Muscle of leg (tissue), 11 donors: ENCODE results near the gene TMPRSS2. TPM values are rescaled to one million over a fixed set of nuclear protein-coding genes. Genes with fewer than 3 reads are reported as not detected.

Source experiments
- DNase-seq: peaks from one replicate; pipeline ENCODE4 v3.0.0; 2013
- H3K27ac ChIP-seq: one replicate; pipeline ENCODE4 v1.5.1; 2013; ENCODE audit warnings: mild to moderate bottlenecking, low read length, control low read depth
- H3K27me3 ChIP-seq: one replicate; pipeline ENCODE4 v1.6.1; 2013; ENCODE audit warnings: low read length; ENCODE audit not compliant: control insufficient read depth, insufficient read depth
- H3K36me3 ChIP-seq: one replicate; pipeline ENCODE4 v1.6.1; 2013; ENCODE audit warnings: low read length; ENCODE audit not compliant: control insufficient read depth, insufficient read depth
- H3K4me1 ChIP-seq: one replicate; pipeline ENCODE4 v1.6.1; 2013; ENCODE audit warnings: low read length; ENCODE audit not compliant: control insufficient read depth, insufficient read depth
- H3K4me3 ChIP-seq: one replicate; pipeline ENCODE4 v1.5.1; 2013; ENCODE audit warnings: low read length, control low read depth
- H3K9me3 ChIP-seq: replicated peaks from 2 replicates; pipeline ENCODE4 v1.6.1; 2013; ENCODE audit warnings: low read depth, low read length; ENCODE audit not compliant: control insufficient read depth
- WGBS: methylation state at CpG from one replicate; pipeline ENCODE4 v1.1.5; 2013; ENCODE audit warnings: missing lambda C conversion rate; ENCODE audit not compliant: insufficient coverage; 5-methylcytosine and 5-hydroxymethylcytosine counted together
- polyA plus RNA-seq, 8 donors: library from polyadenylated mRNA; unstranded; fragments of 120-200 nt; gene quantifications; one replicate each; pipeline versions ENCODE4 v1.2.1 to v1.2.3, GENCODE V29; 2013; ENCODE audit warnings: inconsistent platforms in 1 of 8, low replicate concordance in 1 of 8; ENCODE audit not compliant: insufficient read length in 8 of 8, insufficient read depth in 1 of 8
- total RNA-seq: library from RNA; stranded (reverse); fragments of 120-200 nt; gene quantifications from one replicate; pipeline ENCODE4 v1.2.4, GENCODE V29; 2013

Gene TMPRSS2
- total and polyA plus RNA-seq, 9 donors = 0.07 to 8.7 (median 0.56) TPM; not detected in 4

- Histone ChIP-seq H3K36me3 (no peaks in the 10 kb centered on the region), H3K27ac (no peak overlapping the region), H3K27me3 (peaks cover 14% of the 10 kb centered on the region), H3K9me3 (no peaks in the 10 kb centered on the region), H3K4me1 (peaks cover 6% of the 10 kb centered on the region), H3K4me3 (no peak overlapping the region)
- no peak for DNase-seq
- WGBS = 74% methylated on average over 28 of the region's 33 CpGs
Observed at GRCh38 chr21:41472753-41473548, 35.0 kb downstream of the TMPRSS2 start.

GRCh38 chr21:41470054-41470453 lies 37.9 kb downstream of the TMPRSS2 start:
- no peak overlapping the region for H3K4me3 ChIP-seq
- H3K27me3 ChIP-seq = peaks cover 10% of the 10 kb centered on the region
- H3K9me3 ChIP-seq = no peaks in the 10 kb centered on the region
- 38% methylated on average over 1 of the region's 5 CpGs for WGBS
- no peak for DNase-seq
- no peak overlapping the region for H3K27ac ChIP-seq
- peaks cover 20% of the 10 kb centered on the region for H3K4me1 ChIP-seq
- H3K36me3 ChIP-seq = no peaks in the 10 kb centered on the region

GRCh38 chr21:41466024-41466820 lies 41.7 kb downstream of the TMPRSS2 start:
- H3K36me3 ChIP-seq = no peaks in the 10 kb centered on the region
- no peak overlapping the region for H3K27ac ChIP-seq
- no peaks in the 10 kb centered on the region for H3K9me3 ChIP-seq
- WGBS = 86% methylated on average over 16 of the region's 23 CpGs
- H3K4me3 ChIP-seq = no peak overlapping the region
- DNase-seq = no peak
- H3K27me3 ChIP-seq = peaks cover 6% of the 10 kb centered on the region
- H3K4me1 ChIP-seq = peaks cover 20% of the 10 kb centered on the region

GRCh38 chr21:41465176-41465781 lies 42.7 kb downstream of the TMPRSS2 start:
- H3K9me3 ChIP-seq = no peaks in the 10 kb centered on the region
- peaks cover 22% of the 10 kb centered on the region for H3K4me1 ChIP-seq
- H3K36me3 ChIP-seq = no peaks in the 10 kb centered on the region
- H3K27me3 ChIP-seq = peaks cover 6% of the 10 kb centered on the region
- DNase-seq = no peak
- no peak overlapping the region for H3K27ac ChIP-seq
- H3K4me3 ChIP-seq = no peak overlapping the region
- WGBS = no CpG with 5 or more reads among the region's 4 CpGs

- Histone ChIP-seq H3K27ac (no peak overlapping the region), H3K4me3 (no peak overlapping the region), H3K27me3 (peaks cover 4% of the 10 kb centered on the region), H3K36me3 (peaks cover 35% of the 10 kb centered on the region), H3K9me3 (no peaks in the 10 kb centered on the region), H3K4me1 (peaks cover 5% of the 10 kb centered on the region)
- peak; percentile 82 for DNase-seq
- WGBS = 19% methylated on average over 10 of the region's 17 CpGs
Observed at GRCh38 chr21:41460578-41461527, 47.1 kb downstream of the TMPRSS2 start.

GRCh38 chr21:41459884-41460534 lies 47.9 kb downstream of the TMPRSS2 start:
- 78% methylated on average over 6 of the region's 9 CpGs for WGBS
- Histone ChIP-seq H3K9me3 (no peaks in the 10 kb centered on the region), H3K27ac (no peak overlapping the region), H3K4me3 (no peak overlapping the region), H3K27me3 (peaks cover 2% of the 10 kb centered on the region), H3K36me3 (peaks cover 42% of the 10 kb centered on the region), H3K4me1 (peaks cover 5% of the 10 kb centered on the region)
- no peak for DNase-seq

GRCh38 chr21:41458559-41458958 lies 49.4 kb downstream of the TMPRSS2 start:
- H3K4me1 ChIP-seq = peaks cover 5% of the 10 kb centered on the region
- no peak overlapping the region for H3K4me3 ChIP-seq
- H3K9me3 ChIP-seq = no peaks in the 10 kb centered on the region
- peaks cover 2% of the 10 kb centered on the region for H3K27me3 ChIP-seq
- WGBS = 88% methylated on average over 22 of the region's 22 CpGs
- DNase-seq = no peak
- H3K27ac ChIP-seq = no peak overlapping the region
- H3K36me3 ChIP-seq = peaks cover 56% of the 10 kb centered on the region

- no peak overlapping the region for H3K4me3 ChIP-seq
- peaks cover 60% of the 10 kb centered on the region for H3K36me3 ChIP-seq
- peaks cover 2% of the 10 kb centered on the region for H3K27me3 ChIP-seq
- 62% methylated on average over 3 of the region's 6 CpGs for WGBS
- no peak overlapping the region for H3K27ac ChIP-seq
- no peak for DNase-seq
- peaks cover 5% of the 10 kb centered on the region for H3K4me1 ChIP-seq
- no peaks in the 10 kb centered on the region for H3K9me3 ChIP-seq
Observed at GRCh38 chr21:41458121-41458520, 49.8 kb downstream of the TMPRSS2 start.

- Histone ChIP-seq H3K4me1 (no peaks in the 10 kb centered on the region), H3K4me3 (no peak overlapping the region), H3K27ac (no peak overlapping the region), H3K9me3 (no peaks in the 10 kb centered on the region), H3K36me3 (peaks cover 81% of the 10 kb centered on the region), H3K27me3 (peaks cover under 1% of the 10 kb centered on the region)
- WGBS = no CpG with 5 or more reads among the region's 3 CpGs
- no peak for DNase-seq
Observed at GRCh38 chr21:41453761-41454160, 54.2 kb downstream of the TMPRSS2 start.
